Osteoblast (primary cell): ENCODE data around the gene RANBP3. TPM values are rescaled to one million over a fixed set of nuclear protein-coding genes. Genes with fewer than 3 reads are reported as not detected.
A peak's percentile ranks its signal among the peaks of the same experiment; 100 is the strongest.

ENCODE experiments used
- DNase-seq: peaks from one replicate; pipeline ENCODE4 v3.0.0; 2011; ENCODE audit warnings: low spot score, mixed read lengths; ENCODE audit not compliant: insufficient read length; ENCODE audit errors: missing footprints
- H2AFZ ChIP-seq: 2 replicates; pipeline ENCODE4 v1.6.0; 2011; ENCODE audit warnings: mild to moderate bottlenecking, low read length
- H3K27ac ChIP-seq: 2 replicates; pipeline ENCODE4 v1.5.1; 2011; ENCODE audit warnings: mild to moderate bottlenecking, low read depth, low read length, moderate library complexity
- H3K27me3 ChIP-seq: 2 replicates; pipeline ENCODE4 v1.6.0; 2012; ENCODE audit warnings: mild to moderate bottlenecking, control low read depth, inconsistent platforms, low read length, moderate library complexity; ENCODE audit not compliant: insufficient read depth
- H3K36me3 ChIP-seq: 2 replicates; pipeline ENCODE4 v1.5.1; 2011; ENCODE audit warnings: mild to moderate bottlenecking, low read length, control low read depth, moderate library complexity; ENCODE audit not compliant: insufficient read depth
- H3K4me1 ChIP-seq: 2 replicates; pipeline ENCODE4 v1.5.1; 2011; ENCODE audit warnings: mild to moderate bottlenecking, low read length, control low read depth, moderate library complexity; ENCODE audit not compliant: insufficient read depth
- H3K4me2 ChIP-seq: 2 replicates; pipeline ENCODE4 v1.6.0; 2011; ENCODE audit warnings: mild to moderate bottlenecking, low read length; ENCODE audit not compliant: insufficient read depth
- H3K4me3 ChIP-seq: fragments of 200-600 bp; sonication (generic); 3 replicates; pipeline ENCODE4 v1.5.1; 2012; ENCODE audit warnings: mild to moderate bottlenecking, low read length, inconsistent platforms; ENCODE audit not compliant: insufficient read depth
- H3K79me2 ChIP-seq: 2 replicates; pipeline ENCODE4 v1.6.0; 2012; ENCODE audit warnings: mild to moderate bottlenecking, low read length, control low read depth, inconsistent platforms; ENCODE audit not compliant: insufficient read depth
- H3K9me3 ChIP-seq: 2 replicates; pipeline ENCODE4 v1.5.1; 2011; ENCODE audit warnings: low read depth, low read length, control low read depth
- H4K20me1 ChIP-seq: 2 replicates; pipeline ENCODE4 v1.6.0; 2012; ENCODE audit warnings: mild to moderate bottlenecking, low read length, control low read depth; ENCODE audit not compliant: insufficient read depth
- total RNA-seq: library from RNA; depleted of rRNA; stranded (reverse); fragments of >200 nt; gene quantifications from 2 replicates; pipeline ENCODE4 v1.2.3, GENCODE V29; 2012
- TF ChIP-seq, protein P1 (sequence below): IDR thresholded peaks from 2 replicates; pipeline ENCODE4 v1.5.1; 2011; ENCODE audit warnings: mild to moderate bottlenecking, low read depth, low read length, moderate library complexity; ENCODE audit errors: extremely low read depth

The RANBP3 gene
- total RNA-seq, 1 donor: 40.5 TPM

DNA sequence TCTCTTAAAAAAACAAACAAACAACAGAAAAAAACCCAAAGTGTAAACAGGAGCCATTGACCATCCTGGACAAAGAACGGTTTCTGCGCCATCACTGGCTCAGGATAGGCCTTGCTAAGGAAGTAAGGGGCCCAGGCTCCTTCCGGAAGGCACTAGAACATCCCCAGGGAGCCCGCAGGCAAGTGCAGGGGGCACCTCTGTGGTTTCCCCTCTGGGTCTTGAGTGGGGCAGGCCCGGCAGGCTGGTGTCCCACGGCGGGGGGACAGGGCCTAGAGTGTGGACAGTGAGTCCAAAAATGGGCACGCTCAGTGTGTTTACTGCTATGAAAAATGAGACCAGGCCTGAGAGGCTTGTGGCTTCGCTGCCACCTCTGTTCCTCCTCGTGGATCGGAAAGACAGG, 14.8 kb upstream of the RANBP3 start:
- Histone ChIP-seq H3K4me1 (peaks cover 2% of the 10 kb centered on the region), H3K4me3 (no peak overlapping the region), H3K27ac (no peak overlapping the region), H3K4me2 (no peak overlapping the region), H4K20me1 (no peaks in the 10 kb centered on the region), H2AFZ (no peak overlapping the region), H3K9me3 (no peaks in the 10 kb centered on the region), H3K79me2 (no peaks in the 10 kb centered on the region), H3K27me3 (no peaks in the 10 kb centered on the region), H3K36me3 (no peaks in the 10 kb centered on the region)
- TF ChIP-seq, protein P1, sequence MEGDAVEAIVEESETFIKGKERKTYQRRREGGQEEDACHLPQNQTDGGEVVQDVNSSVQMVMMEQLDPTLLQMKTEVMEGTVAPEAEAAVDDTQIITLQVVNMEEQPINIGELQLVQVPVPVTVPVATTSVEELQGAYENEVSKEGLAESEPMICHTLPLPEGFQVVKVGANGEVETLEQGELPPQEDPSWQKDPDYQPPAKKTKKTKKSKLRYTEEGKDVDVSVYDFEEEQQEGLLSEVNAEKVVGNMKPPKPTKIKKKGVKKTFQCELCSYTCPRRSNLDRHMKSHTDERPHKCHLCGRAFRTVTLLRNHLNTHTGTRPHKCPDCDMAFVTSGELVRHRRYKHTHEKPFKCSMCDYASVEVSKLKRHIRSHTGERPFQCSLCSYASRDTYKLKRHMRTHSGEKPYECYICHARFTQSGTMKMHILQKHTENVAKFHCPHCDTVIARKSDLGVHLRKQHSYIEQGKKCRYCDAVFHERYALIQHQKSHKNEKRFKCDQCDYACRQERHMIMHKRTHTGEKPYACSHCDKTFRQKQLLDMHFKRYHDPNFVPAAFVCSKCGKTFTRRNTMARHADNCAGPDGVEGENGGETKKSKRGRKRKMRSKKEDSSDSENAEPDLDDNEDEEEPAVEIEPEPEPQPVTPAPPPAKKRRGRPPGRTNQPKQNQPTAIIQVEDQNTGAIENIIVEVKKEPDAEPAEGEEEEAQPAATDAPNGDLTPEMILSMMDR: no peak
- DNase-seq: peak; percentile 52

DNA sequence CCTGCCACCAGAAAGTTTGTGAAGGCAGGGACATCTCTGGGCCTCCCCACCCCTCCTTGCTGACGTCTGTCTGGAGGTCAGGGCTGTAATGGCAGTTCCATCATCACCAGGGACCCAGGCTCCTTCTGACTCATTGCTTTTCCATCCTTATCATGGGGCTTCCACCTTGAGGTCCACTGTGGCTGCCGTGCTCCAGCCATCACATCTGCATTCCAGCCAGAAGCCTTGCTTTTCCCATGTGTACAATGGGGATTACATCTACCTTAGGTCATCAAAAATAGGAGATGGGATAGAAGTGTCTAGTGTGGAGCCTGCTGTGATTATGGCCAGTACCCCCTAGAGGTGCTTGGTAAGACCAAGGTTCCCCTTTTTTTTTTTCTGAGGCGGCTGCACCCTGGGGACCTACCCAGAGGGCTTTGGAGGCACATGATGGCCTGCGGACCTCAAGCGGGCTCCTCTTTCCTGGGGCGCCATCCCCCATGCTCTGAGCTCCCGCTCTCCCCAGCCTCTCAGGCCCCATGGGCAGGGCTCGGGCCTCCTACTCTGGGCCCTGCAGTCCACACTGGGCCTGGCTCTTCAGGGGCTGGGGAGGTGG, 13.4 kb upstream of the RANBP3 start:
- peak; percentile 56 for DNase-seq
- no peaks in the 10 kb centered on the region for H3K9me3 ChIP-seq
- H3K27ac ChIP-seq: no peak overlapping the region
- peaks cover 8% of the 10 kb centered on the region for H3K4me1 ChIP-seq
- H3K27me3 ChIP-seq: no peaks in the 10 kb centered on the region
- H2AFZ ChIP-seq: no peak overlapping the region
- no peak overlapping the region for H3K4me2 ChIP-seq
- H4K20me1 ChIP-seq: no peaks in the 10 kb centered on the region
- H3K4me3 ChIP-seq: no peak overlapping the region
- no peaks in the 10 kb centered on the region for H3K79me2 ChIP-seq
- TF ChIP-seq, protein P1: no peak
- no peaks in the 10 kb centered on the region for H3K36me3 ChIP-seq

- Histone ChIP-seq H3K27ac (no peak overlapping the region), H3K27me3 (no peaks in the 10 kb centered on the region), H3K4me3 (peak overlapping the region; percentile 4), H3K9me3 (no peaks in the 10 kb centered on the region), H2AFZ (peak overlapping the region; percentile 62), H4K20me1 (no peaks in the 10 kb centered on the region), H3K36me3 (no peaks in the 10 kb centered on the region), H3K79me2 (no peaks in the 10 kb centered on the region), H3K4me2 (no peak overlapping the region), H3K4me1 (peaks cover 13% of the 10 kb centered on the region)
- peak; percentile 90 for DNase-seq
- TF ChIP-seq, protein P1: no peak
Observed at GRCh38 chr19:5990289-5990797, 12.4 kb upstream of the RANBP3 start.

- Histone ChIP-seq H3K4me1 (peaks cover 21% of the 10 kb centered on the region), H4K20me1 (no peaks in the 10 kb centered on the region), H3K27me3 (no peaks in the 10 kb centered on the region), H3K79me2 (no peaks in the 10 kb centered on the region), H3K27ac (no peak overlapping the region), H3K9me3 (no peaks in the 10 kb centered on the region), H3K4me2 (no peak overlapping the region), H3K4me3 (no peak overlapping the region), H3K36me3 (no peaks in the 10 kb centered on the region), H2AFZ (no peak overlapping the region)
- DNase-seq: peak; percentile 30
- TF ChIP-seq, protein P1: no peak
Observed at GRCh38 chr19:5989388-5990074, 11.6 kb upstream of the RANBP3 start.
